Progenitor cell of endocrine pancreas (in vitro differentiated cells): Measurements from ENCODE around the gene CPNE6. TPM values are rescaled to one million over a fixed set of nuclear protein-coding genes. Genes with fewer than 3 reads are reported as not detected.
A peak's percentile ranks its signal among the peaks of the same experiment; 100 is the strongest.

Experiments
- DNase-seq: peaks from one replicate; pipeline ENCODE4 v3.0.0; 2021; ENCODE audit warnings: low spot score; ENCODE audit not compliant: unreplicated experiment
- H3K27ac Mint-ChIP-seq: 2 replicates; pipeline ENCODE4 v1.8.0; 2021; ENCODE audit warnings: mild to moderate bottlenecking, moderate library complexity, mixed read lengths
- H3K27me3 Mint-ChIP-seq: 2 replicates; pipeline ENCODE4 v1.8.0; 2021; ENCODE audit warnings: mixed read lengths
- H3K36me3 Mint-ChIP-seq: 2 replicates; pipeline ENCODE4 v1.8.0; 2022; ENCODE audit warnings: mixed read lengths; ENCODE audit not compliant: insufficient read depth
- H3K4me1 Mint-ChIP-seq: 2 replicates; pipeline ENCODE4 v1.8.0; 2021; ENCODE audit warnings: low read depth, mixed read lengths
- H3K4me3 Mint-ChIP-seq: 2 replicates; pipeline ENCODE4 v1.8.0; 2021; ENCODE audit warnings: low read depth, mild to moderate bottlenecking, moderate library complexity, mixed read lengths
- H3K9me3 Mint-ChIP-seq: 2 replicates; pipeline ENCODE4 v1.8.0; 2021; ENCODE audit warnings: low read depth, mixed read lengths
- total RNA-seq: library from RNA; stranded (reverse); gene quantifications from 2 replicates; pipeline ENCODE4 v1.2.1, GENCODE V29; 2021
- TF ChIP-seq, protein P1 (sequence below): fragments of 200-600 bp; sonication (generic); IDR thresholded peaks from one replicate; pipeline ENCODE4 v1.5.0; 2021; ENCODE audit warnings: antibody characterized with exemption, mild to moderate bottlenecking; ENCODE audit not compliant: unreplicated experiment

The CPNE6 gene
- total RNA-seq, 1 donor from 2014 or later = not detected

DNA sequence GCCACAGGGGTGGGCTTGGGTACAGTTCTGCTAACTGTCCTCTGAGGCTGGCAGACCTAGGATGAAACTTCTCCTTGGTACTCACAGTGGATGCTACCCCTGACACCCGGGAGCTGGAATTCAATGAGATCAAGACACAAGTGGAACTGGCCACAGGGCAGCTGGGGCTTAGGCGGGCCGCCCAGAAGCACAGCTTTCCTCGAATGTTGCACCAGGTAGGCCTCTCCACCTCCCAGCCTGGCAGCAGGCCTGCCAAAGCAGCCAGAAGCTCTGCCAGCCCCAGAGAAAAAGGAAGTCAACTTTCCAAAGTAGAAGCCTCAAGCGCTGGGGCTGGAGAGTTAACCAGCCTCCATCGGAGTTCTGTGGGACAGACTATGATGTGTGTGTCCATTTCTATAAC is 45.8 kb downstream of the CPNE6 start:
- Mint-ChIP-seq H3K4me1 (peaks cover 17% of the 10 kb centered on the region), H3K36me3 (peaks cover 18% of the 10 kb centered on the region), H3K4me3 (no peak overlapping the region), H3K9me3 (no peaks in the 10 kb centered on the region), H3K27me3 (no peaks in the 10 kb centered on the region), H3K27ac (no peak overlapping the region)
- TF ChIP-seq, protein P1, sequence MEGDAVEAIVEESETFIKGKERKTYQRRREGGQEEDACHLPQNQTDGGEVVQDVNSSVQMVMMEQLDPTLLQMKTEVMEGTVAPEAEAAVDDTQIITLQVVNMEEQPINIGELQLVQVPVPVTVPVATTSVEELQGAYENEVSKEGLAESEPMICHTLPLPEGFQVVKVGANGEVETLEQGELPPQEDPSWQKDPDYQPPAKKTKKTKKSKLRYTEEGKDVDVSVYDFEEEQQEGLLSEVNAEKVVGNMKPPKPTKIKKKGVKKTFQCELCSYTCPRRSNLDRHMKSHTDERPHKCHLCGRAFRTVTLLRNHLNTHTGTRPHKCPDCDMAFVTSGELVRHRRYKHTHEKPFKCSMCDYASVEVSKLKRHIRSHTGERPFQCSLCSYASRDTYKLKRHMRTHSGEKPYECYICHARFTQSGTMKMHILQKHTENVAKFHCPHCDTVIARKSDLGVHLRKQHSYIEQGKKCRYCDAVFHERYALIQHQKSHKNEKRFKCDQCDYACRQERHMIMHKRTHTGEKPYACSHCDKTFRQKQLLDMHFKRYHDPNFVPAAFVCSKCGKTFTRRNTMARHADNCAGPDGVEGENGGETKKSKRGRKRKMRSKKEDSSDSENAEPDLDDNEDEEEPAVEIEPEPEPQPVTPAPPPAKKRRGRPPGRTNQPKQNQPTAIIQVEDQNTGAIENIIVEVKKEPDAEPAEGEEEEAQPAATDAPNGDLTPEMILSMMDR = no peak
- no peak for DNase-seq

DNA sequence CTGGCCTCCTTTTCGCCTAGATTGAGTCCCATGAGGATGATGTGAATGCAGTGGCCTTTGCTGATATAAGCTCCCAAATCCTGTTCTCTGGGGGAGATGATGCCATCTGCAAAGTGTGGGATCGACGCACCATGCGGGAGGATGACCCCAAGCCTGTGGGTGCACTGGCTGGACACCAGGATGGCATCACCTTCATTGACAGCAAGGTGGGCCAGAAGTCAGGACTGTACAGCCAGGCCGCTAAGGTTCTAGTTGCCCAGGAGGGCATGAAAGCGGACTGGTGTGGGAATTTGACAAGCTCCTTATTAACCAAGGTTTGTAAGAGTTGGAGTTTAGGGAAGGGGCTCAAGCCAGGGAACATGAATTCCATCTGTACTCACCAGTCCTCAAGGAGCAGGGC is 48.3 kb downstream of the CPNE6 start:
- TF ChIP-seq, protein P1 = no peak
- Mint-ChIP-seq H3K9me3 (no peaks in the 10 kb centered on the region), H3K27me3 (no peaks in the 10 kb centered on the region), H3K4me3 (no peak overlapping the region), H3K27ac (no peak overlapping the region), H3K36me3 (peaks cover 20% of the 10 kb centered on the region), H3K4me1 (peaks cover 17% of the 10 kb centered on the region)
- DNase-seq = no peak

DNA sequence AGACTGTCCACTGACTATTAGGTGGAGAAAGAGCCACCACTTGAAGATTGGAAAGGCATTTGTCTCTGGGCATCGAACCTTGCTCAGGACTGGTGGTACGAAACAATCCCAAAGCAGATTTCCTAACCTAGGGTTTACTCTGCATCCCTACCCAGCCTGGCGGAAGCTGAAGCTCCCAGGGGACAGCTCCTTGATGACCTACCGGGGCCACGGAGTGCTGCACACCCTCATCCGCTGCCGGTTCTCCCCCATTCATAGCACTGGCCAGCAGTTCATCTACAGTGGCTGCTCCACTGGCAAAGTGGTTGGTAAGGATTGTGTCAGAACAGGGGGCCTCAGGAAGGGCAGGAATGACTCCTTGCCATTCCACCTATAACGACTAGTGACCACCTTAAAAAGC is 49.8 kb downstream of the CPNE6 start:
- Mint-ChIP-seq H3K9me3 (no peaks in the 10 kb centered on the region), H3K27ac (no peak overlapping the region), H3K36me3 (peaks cover 21% of the 10 kb centered on the region), H3K27me3 (no peaks in the 10 kb centered on the region), H3K4me1 (peaks cover 6% of the 10 kb centered on the region), H3K4me3 (no peak overlapping the region)
- TF ChIP-seq, protein P1 = no peak
- DNase-seq = no peak

DNA sequence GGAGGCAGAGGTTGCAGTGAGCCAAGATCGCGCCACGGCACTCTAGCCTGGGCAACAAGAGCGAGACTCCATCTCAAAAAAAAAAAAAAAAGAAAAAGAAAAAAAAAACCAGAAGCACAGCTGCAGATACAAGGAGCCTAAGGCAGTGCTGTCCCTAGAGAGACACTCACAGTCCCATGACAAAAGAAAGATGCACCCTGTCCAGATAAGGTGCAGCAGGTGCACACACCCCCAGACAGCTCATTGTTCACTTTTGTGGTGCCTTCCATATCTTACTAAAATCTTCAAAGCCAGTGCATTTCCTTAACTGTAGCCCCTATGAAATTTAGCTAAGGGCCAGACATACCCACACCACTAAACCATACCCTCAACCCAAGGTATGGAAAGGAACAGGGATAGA is 51.1 kb downstream of the CPNE6 start:
- DNase-seq = no peak
- Mint-ChIP-seq H3K4me3 (no peak overlapping the region), H3K27ac (no peak overlapping the region), H3K4me1 (no peaks in the 10 kb centered on the region), H3K36me3 (peaks cover 21% of the 10 kb centered on the region), H3K27me3 (no peaks in the 10 kb centered on the region), H3K9me3 (no peaks in the 10 kb centered on the region)
- TF ChIP-seq, protein P1 = no peak

DNA sequence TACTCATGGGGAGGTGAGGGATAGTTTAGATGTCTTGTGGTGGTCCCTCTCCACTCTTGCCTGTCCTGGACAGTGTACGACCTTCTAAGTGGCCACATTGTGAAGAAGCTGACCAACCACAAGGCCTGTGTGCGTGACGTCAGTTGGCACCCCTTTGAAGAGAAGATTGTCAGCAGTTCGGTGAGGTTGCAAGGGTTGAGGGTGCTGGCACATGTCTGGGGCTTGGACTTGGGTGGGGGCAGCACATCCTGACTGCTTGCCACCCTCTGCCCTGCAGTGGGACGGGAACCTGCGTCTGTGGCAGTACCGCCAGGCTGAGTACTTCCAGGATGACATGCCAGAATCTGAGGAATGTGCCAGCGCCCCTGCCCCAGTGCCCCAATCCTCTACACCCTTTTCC is 51.5 kb downstream of the CPNE6 start:
- Mint-ChIP-seq H3K27ac (peak overlapping the region; percentile 46), H3K9me3 (no peaks in the 10 kb centered on the region), H3K27me3 (no peaks in the 10 kb centered on the region), H3K4me3 (no peak overlapping the region), H3K36me3 (peaks cover 21% of the 10 kb centered on the region), H3K4me1 (no peaks in the 10 kb centered on the region)
- TF ChIP-seq, protein P1 = no peak
- DNase-seq = no peak
